Astrocyte (in vitro differentiated cells and primary cell): ENCODE measurements around the gene FRY. TPM values are rescaled to one million over a fixed set of nuclear protein-coding genes. Genes with fewer than 3 reads are reported as not detected.

Experiments used
- DNase-seq: peaks from one replicate; pipeline ENCODE4 v3.0.0-alpha.2; 2010; ENCODE audit warnings: low read depth
- FAIRE-seq: peaks from 2 replicates; lab custom pipeline; 2011; peaks lifted over from hg19 to GRCh38; lab: Jason Lieb, UNC
- H2AFZ ChIP-seq: 2 replicates; pipeline ENCODE4 v1.6.0; 2012; ENCODE audit warnings: low read depth, low read length, inconsistent platforms
- H3K27ac ChIP-seq: 2 replicates; pipeline ENCODE4 v1.5.1; 2011; ENCODE audit warnings: low read depth, low read length, inconsistent platforms
- H3K27me3 ChIP-seq: 2 replicates; pipeline ENCODE4 v1.6.0; 2011; ENCODE audit warnings: low read length, inconsistent platforms; ENCODE audit not compliant: insufficient read depth
- H3K36me3 ChIP-seq: 2 replicates; pipeline ENCODE4 v1.5.1; 2011; ENCODE audit warnings: low read length, inconsistent platforms; ENCODE audit not compliant: insufficient read depth
- H3K4me1 ChIP-seq: 2 replicates; pipeline ENCODE4 v1.5.1; 2011; ENCODE audit warnings: low read length, inconsistent platforms; ENCODE audit not compliant: insufficient read depth
- H3K4me2 ChIP-seq: 2 replicates; pipeline ENCODE4 v1.6.0; 2012; ENCODE audit warnings: low read length, inconsistent platforms
- H3K4me3 ChIP-seq: 2 replicates; pipeline ENCODE4 v1.5.1; 2011; ENCODE audit warnings: low read depth, mild to moderate bottlenecking, low read length, inconsistent platforms; ENCODE audit not compliant: insufficient read depth
- H3K79me2 ChIP-seq: 2 replicates; pipeline ENCODE4 v1.6.0; 2012; ENCODE audit warnings: mild to moderate bottlenecking, low read length, inconsistent platforms; ENCODE audit not compliant: insufficient read depth
- H3K9ac ChIP-seq: 2 replicates; pipeline ENCODE4 v1.6.0; 2012; ENCODE audit warnings: mild to moderate bottlenecking, low read length, inconsistent platforms
- H3K9me3 ChIP-seq: 2 replicates; pipeline ENCODE4 v1.5.1; 2012; ENCODE audit warnings: low read depth, mild to moderate bottlenecking, low read length, inconsistent platforms; ENCODE audit not compliant: insufficient read depth
- H4K20me1 ChIP-seq: 2 replicates; pipeline ENCODE4 v1.6.0; 2012; ENCODE audit warnings: low read length, inconsistent platforms; ENCODE audit not compliant: insufficient read depth
- H3K27ac Mint-ChIP-seq: one replicate; pipeline ENCODE4 v1.8.0; 2021; ENCODE audit warnings: mild to moderate bottlenecking, mixed read lengths; ENCODE audit not compliant: unreplicated experiment
- H3K27me3 Mint-ChIP-seq: one replicate; pipeline ENCODE4 v1.8.0; 2021; ENCODE audit warnings: low read depth, mixed read lengths; ENCODE audit not compliant: unreplicated experiment
- H3K36me3 Mint-ChIP-seq: one replicate; pipeline ENCODE4 v1.8.0; 2021; ENCODE audit warnings: low read depth, mixed read lengths; ENCODE audit not compliant: unreplicated experiment
- H3K4me1 Mint-ChIP-seq: one replicate; pipeline ENCODE4 v1.8.0; 2021; ENCODE audit warnings: low read depth, mixed read lengths; ENCODE audit not compliant: unreplicated experiment
- H3K4me3 Mint-ChIP-seq: one replicate; pipeline ENCODE4 v1.8.0; 2021; ENCODE audit warnings: mild to moderate bottlenecking, moderate library complexity, mixed read lengths; ENCODE audit not compliant: unreplicated experiment
- H3K9me3 Mint-ChIP-seq: one replicate; pipeline ENCODE4 v1.8.0; 2021; ENCODE audit warnings: mild to moderate bottlenecking, mixed read lengths; ENCODE audit not compliant: unreplicated experiment
- CTCF ChIP-seq: IDR thresholded peaks from 2 replicates; pipeline ENCODE4 v1.5.1; 2011; ENCODE audit warnings: low read depth, mild to moderate bottlenecking, inconsistent platforms, low read length, moderate library complexity; ENCODE audit not compliant: insufficient read depth
- EZH2 ChIP-seq: IDR thresholded peaks from 2 replicates; pipeline ENCODE4 v1.6.1; 2012; ENCODE audit warnings: mild to moderate bottlenecking, low read length, inconsistent platforms; ENCODE audit not compliant: insufficient read depth
- total RNA-seq: library from RNA; stranded (reverse); gene quantifications from 2 replicates; pipeline ENCODE4 v1.2.1, GENCODE V29; 2021

FRY gene
- total RNA-seq, 1 donor from 2014 or later, result 4.6 TPM

- no peaks in the 10 kb centered on the region for H3K9me3 ChIP-seq
- Mint-ChIP-seq H3K9me3 (peaks cover 1% of the 10 kb centered on the region), H3K27me3 (no peaks in the 10 kb centered on the region), H3K27ac (no peak overlapping the region), H3K4me3 (no peak overlapping the region), H3K4me1 (peaks cover 11% of the 10 kb centered on the region), H3K36me3 (no peaks in the 10 kb centered on the region)
- H2AFZ ChIP-seq, result no peak overlapping the region
- H4K20me1 ChIP-seq, result no peaks in the 10 kb centered on the region
- no peaks in the 10 kb centered on the region for H3K27me3 ChIP-seq
- no peaks in the 10 kb centered on the region for H3K36me3 ChIP-seq
- FAIRE-seq (no peak), DNase-seq (no peak)
- TF ChIP-seq CTCF (no peak), EZH2 (no peak)
- H3K27ac ChIP-seq, result no peak overlapping the region
- no peaks in the 10 kb centered on the region for H3K79me2 ChIP-seq
- no peak overlapping the region for H3K4me2 ChIP-seq
- no peak overlapping the region for H3K4me3 ChIP-seq
- H3K9ac ChIP-seq, result no peak overlapping the region
- peaks cover 10% of the 10 kb centered on the region for H3K4me1 ChIP-seq
These were observed 15.5 kb downstream of the FRY start for GRCh38 chr13:32047088-32047487.

GRCh38 chr13:32047793-32048192, 16.2 kb downstream of the FRY start:
- Mint-ChIP-seq H3K27me3 (no peaks in the 10 kb centered on the region), H3K9me3 (peaks cover 1% of the 10 kb centered on the region), H3K4me1 (peaks cover 11% of the 10 kb centered on the region), H3K4me3 (no peak overlapping the region), H3K27ac (no peak overlapping the region), H3K36me3 (no peaks in the 10 kb centered on the region)
- no peak overlapping the region for H3K9ac ChIP-seq
- no peak for TF ChIP-seq CTCF
- no peak for TF ChIP-seq EZH2
- no peaks in the 10 kb centered on the region for H3K9me3 ChIP-seq
- H3K27me3 ChIP-seq, result no peaks in the 10 kb centered on the region
- H3K79me2 ChIP-seq, result no peaks in the 10 kb centered on the region
- FAIRE-seq, result no peak
- no peak for DNase-seq
- no peak overlapping the region for H3K4me2 ChIP-seq
- no peak overlapping the region for H3K4me3 ChIP-seq
- H4K20me1 ChIP-seq, result no peaks in the 10 kb centered on the region
- H2AFZ ChIP-seq, result no peak overlapping the region
- H3K27ac ChIP-seq, result no peak overlapping the region
- no peaks in the 10 kb centered on the region for H3K36me3 ChIP-seq
- H3K4me1 ChIP-seq, result peaks cover 10% of the 10 kb centered on the region

GRCh38 chr13:32048816-32049215, 17.2 kb downstream of the FRY start:
- H2AFZ ChIP-seq, result no peak overlapping the region
- H3K79me2 ChIP-seq, result no peaks in the 10 kb centered on the region
- Mint-ChIP-seq H3K27ac (no peak overlapping the region), H3K9me3 (no peaks in the 10 kb centered on the region), H3K4me1 (peaks cover 11% of the 10 kb centered on the region), H3K4me3 (no peak overlapping the region), H3K36me3 (no peaks in the 10 kb centered on the region), H3K27me3 (no peaks in the 10 kb centered on the region)
- H3K27ac ChIP-seq, result no peak overlapping the region
- H3K27me3 ChIP-seq, result no peaks in the 10 kb centered on the region
- H3K4me1 ChIP-seq, result peaks cover 10% of the 10 kb centered on the region
- FAIRE-seq, result no peak
- no peaks in the 10 kb centered on the region for H3K9me3 ChIP-seq
- H3K4me2 ChIP-seq, result no peak overlapping the region
- H3K4me3 ChIP-seq, result no peak overlapping the region
- H3K9ac ChIP-seq, result no peak overlapping the region
- H4K20me1 ChIP-seq, result no peaks in the 10 kb centered on the region
- no peak for TF ChIP-seq CTCF
- TF ChIP-seq EZH2, result no peak
- no peak for DNase-seq
- H3K36me3 ChIP-seq, result no peaks in the 10 kb centered on the region
